Nephron (organoid): Measurements from ENCODE around the gene ARHGEF11.

Source experiments
- H3K27ac Mint-ChIP-seq, 3 experiments: 2 replicates each; pipeline ENCODE4 v1.8.0; 2020; ENCODE audit warnings: mixed read lengths in 3 of 3, mild to moderate bottlenecking in 2 of 3, moderate library complexity in 1 of 3
- H3K27me3 Mint-ChIP-seq: 2 replicates; pipeline ENCODE4 v1.8.0; 2021; ENCODE audit warnings: low read depth, mild to moderate bottlenecking, moderate library complexity, mixed read lengths
- H3K36me3 Mint-ChIP-seq: 2 replicates; pipeline ENCODE4 v1.8.0; 2020; ENCODE audit warnings: low read depth, mixed read lengths
- H3K4me1 Mint-ChIP-seq: 2 replicates; pipeline ENCODE4 v1.8.0; 2020; ENCODE audit warnings: mixed read lengths
- H3K4me3 Mint-ChIP-seq, 3 experiments: 2 replicates each; pipeline ENCODE4 v1.8.0; 2020; ENCODE audit warnings: mild to moderate bottlenecking in 3 of 3, mixed read lengths in 3 of 3, moderate library complexity in 2 of 3
- H3K9me3 Mint-ChIP-seq: 2 replicates; pipeline ENCODE4 v1.8.0; 2020; ENCODE audit warnings: mixed read lengths
- CTCF ChIP-seq, 3 experiments: fragments of 200-600 bp; sonication (generic); IDR thresholded peaks; one replicate each; pipeline ENCODE4 v1.5.0; 2021; ENCODE audit warnings: antibody characterized with exemption in 3 of 3; ENCODE audit not compliant: unreplicated experiment in 3 of 3

Gene ARHGEF11

GRCh38 chr1:156998840-156999500 lies 46.6 kb downstream of the ARHGEF11 start:
- Mint-ChIP-seq H3K4me1 (peaks cover 7% of the 10 kb centered on the region), H3K9me3 (no peaks in the 10 kb centered on the region), H3K27me3 (no peaks in the 10 kb centered on the region), H3K4me3 (no peak overlapping the region), H3K27ac (peak overlapping the region in 1 of 3 experiments; percentile 26), H3K36me3 (no peaks in the 10 kb centered on the region)
- TF ChIP-seq CTCF (IDR thresholded peaks at IDR 0.05; ENCODE audit: unreplicated experiment in 3 of 3) = no peak

GRCh38 chr1:156998301-156998700 lies 47.2 kb downstream of the ARHGEF11 start:
- Mint-ChIP-seq H3K4me3 (no peak overlapping the region), H3K27ac (no peak overlapping the region), H3K36me3 (no peaks in the 10 kb centered on the region), H3K4me1 (peaks cover 12% of the 10 kb centered on the region), H3K9me3 (no peaks in the 10 kb centered on the region), H3K27me3 (no peaks in the 10 kb centered on the region)
- no peak for TF ChIP-seq CTCF (IDR thresholded peaks at IDR 0.05; ENCODE audit: unreplicated experiment in 3 of 3)

- no peak overlapping the region for H3K4me3 Mint-ChIP-seq
- no peaks in the 10 kb centered on the region for H3K9me3 Mint-ChIP-seq
- no peak for TF ChIP-seq CTCF (IDR thresholded peaks at IDR 0.05; ENCODE audit: unreplicated experiment in 3 of 3)
- H3K4me1 Mint-ChIP-seq = peaks cover 12% of the 10 kb centered on the region
- no peak overlapping the region for H3K27ac Mint-ChIP-seq
- H3K36me3 Mint-ChIP-seq = peaks cover 5% of the 10 kb centered on the region
- H3K27me3 Mint-ChIP-seq = no peaks in the 10 kb centered on the region
Measured at GRCh38 chr1:156995412-156995811, 50.1 kb downstream of the ARHGEF11 start.

GRCh38 chr1:156994277-156994676 lies 51.3 kb downstream of the ARHGEF11 start:
- no peaks in the 10 kb centered on the region for H3K27me3 Mint-ChIP-seq
- H3K36me3 Mint-ChIP-seq = peaks cover 5% of the 10 kb centered on the region
- peaks cover 12% of the 10 kb centered on the region for H3K4me1 Mint-ChIP-seq
- no peak overlapping the region for H3K27ac Mint-ChIP-seq
- H3K4me3 Mint-ChIP-seq = no peak overlapping the region
- no peak for TF ChIP-seq CTCF (IDR thresholded peaks at IDR 0.05; ENCODE audit: unreplicated experiment in 3 of 3)
- no peaks in the 10 kb centered on the region for H3K9me3 Mint-ChIP-seq

GRCh38 chr1:156993426-156994147 lies 52.0 kb downstream of the ARHGEF11 start:
- peaks cover 12% of the 10 kb centered on the region for H3K4me1 Mint-ChIP-seq
- no peaks in the 10 kb centered on the region for H3K9me3 Mint-ChIP-seq
- no peak overlapping the region for H3K27ac Mint-ChIP-seq
- no peak for TF ChIP-seq CTCF (IDR thresholded peaks at IDR 0.05; ENCODE audit: unreplicated experiment in 3 of 3)
- H3K27me3 Mint-ChIP-seq = no peaks in the 10 kb centered on the region
- H3K36me3 Mint-ChIP-seq = peaks cover 5% of the 10 kb centered on the region
- no peak overlapping the region for H3K4me3 Mint-ChIP-seq

- H3K27ac Mint-ChIP-seq = no peak overlapping the region
- no peaks in the 10 kb centered on the region for H3K9me3 Mint-ChIP-seq
- H3K36me3 Mint-ChIP-seq = peaks cover 5% of the 10 kb centered on the region
- peaks cover 12% of the 10 kb centered on the region for H3K4me1 Mint-ChIP-seq
- no peaks in the 10 kb centered on the region for H3K27me3 Mint-ChIP-seq
- H3K4me3 Mint-ChIP-seq = no peak overlapping the region
- no peak for TF ChIP-seq CTCF (IDR thresholded peaks at IDR 0.05; ENCODE audit: unreplicated experiment in 3 of 3)
Measured at GRCh38 chr1:156992215-156992614, 53.3 kb downstream of the ARHGEF11 start.
